Neutrophil (primary cell): ENCODE results near the gene ACTN2.
A peak's percentile ranks its signal among the peaks of the same experiment; 100 is the strongest.

Source experiments
- H3K27ac ChIP-seq: fragments of 200-600 bp; sonication (generic); 2 replicates; pipeline ENCODE4 v1.5.1; 2016; ENCODE audit warnings: mild to moderate bottlenecking, moderate library complexity
- H3K27me3 ChIP-seq: fragments of 200-600 bp; sonication (generic); 2 replicates; pipeline ENCODE4 v1.6.0; 2016; ENCODE audit warnings: mild to moderate bottlenecking
- H3K36me3 ChIP-seq: fragments of 200-600 bp; sonication (generic); 2 replicates; pipeline ENCODE4 v1.5.1; 2017
- H3K4me1 ChIP-seq, 2 experiments: fragments of 200-600 bp in 1 of 2; sonication (generic) in 1 of 2; 1 replicate in 1 of 2; 2 replicates in 1 of 2; pipeline versions ENCODE4 v1.5.1 to v1.6.1; 2013 to 2016; ENCODE audit warnings: low read depth in 1 of 2, low read length in 1 of 2, mild to moderate bottlenecking in 1 of 2, moderate library complexity in 1 of 2; ENCODE audit not compliant: control insufficient read depth in 1 of 2, insufficient read depth in 1 of 2
- H3K4me3 ChIP-seq, 2 experiments: fragments of 200-600 bp in 1 of 2; sonication (generic) in 1 of 2; 1 replicate in 1 of 2; 2 replicates in 1 of 2; pipeline ENCODE4 v1.5.1; 2013 to 2016; ENCODE audit warnings: low read depth in 1 of 2, low read length in 1 of 2, mild to moderate bottlenecking in 1 of 2, moderate library complexity in 1 of 2
- H3K9me3 ChIP-seq: fragments of 200-600 bp; sonication (generic); 2 replicates; pipeline ENCODE4 v1.5.1; 2016
- TF ChIP-seq, protein P1 (sequence below): fragments of 200-600 bp; sonication (generic); IDR thresholded peaks from 2 replicates; pipeline ENCODE4 v1.5.1; 2016; ENCODE audit warnings: antibody characterized with exemption

The ACTN2 gene

DNA sequence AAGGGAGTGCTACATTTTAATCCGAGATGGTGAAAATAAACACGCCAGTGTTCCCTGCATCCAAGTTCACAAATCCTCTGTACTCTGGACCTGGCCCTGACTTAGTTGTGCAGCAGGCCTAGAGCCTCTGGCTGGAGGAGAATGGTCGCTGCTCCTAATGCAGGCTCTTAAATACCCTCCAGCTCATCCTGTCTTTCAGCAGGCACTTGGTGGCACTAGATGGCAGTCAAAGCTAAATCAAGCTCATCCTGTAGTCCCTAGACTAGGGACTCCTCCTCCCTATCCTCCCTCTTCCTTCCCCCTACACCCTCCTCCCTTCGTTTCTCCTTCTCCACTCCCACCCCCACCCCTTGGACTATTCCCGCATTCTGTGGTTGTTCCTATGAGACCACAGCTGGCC lies 67.2 kb downstream of the ACTN2 start:
- Histone ChIP-seq H3K4me3 (no peak overlapping the region), H3K36me3 (no peaks in the 10 kb centered on the region), H3K27ac (no peak overlapping the region), H3K9me3 (no peaks in the 10 kb centered on the region), H3K27me3 (peaks cover 4% of the 10 kb centered on the region), H3K4me1 (no peaks in the 10 kb centered on the region)
- TF ChIP-seq, protein P1, sequence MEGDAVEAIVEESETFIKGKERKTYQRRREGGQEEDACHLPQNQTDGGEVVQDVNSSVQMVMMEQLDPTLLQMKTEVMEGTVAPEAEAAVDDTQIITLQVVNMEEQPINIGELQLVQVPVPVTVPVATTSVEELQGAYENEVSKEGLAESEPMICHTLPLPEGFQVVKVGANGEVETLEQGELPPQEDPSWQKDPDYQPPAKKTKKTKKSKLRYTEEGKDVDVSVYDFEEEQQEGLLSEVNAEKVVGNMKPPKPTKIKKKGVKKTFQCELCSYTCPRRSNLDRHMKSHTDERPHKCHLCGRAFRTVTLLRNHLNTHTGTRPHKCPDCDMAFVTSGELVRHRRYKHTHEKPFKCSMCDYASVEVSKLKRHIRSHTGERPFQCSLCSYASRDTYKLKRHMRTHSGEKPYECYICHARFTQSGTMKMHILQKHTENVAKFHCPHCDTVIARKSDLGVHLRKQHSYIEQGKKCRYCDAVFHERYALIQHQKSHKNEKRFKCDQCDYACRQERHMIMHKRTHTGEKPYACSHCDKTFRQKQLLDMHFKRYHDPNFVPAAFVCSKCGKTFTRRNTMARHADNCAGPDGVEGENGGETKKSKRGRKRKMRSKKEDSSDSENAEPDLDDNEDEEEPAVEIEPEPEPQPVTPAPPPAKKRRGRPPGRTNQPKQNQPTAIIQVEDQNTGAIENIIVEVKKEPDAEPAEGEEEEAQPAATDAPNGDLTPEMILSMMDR, result no peak

DNA sequence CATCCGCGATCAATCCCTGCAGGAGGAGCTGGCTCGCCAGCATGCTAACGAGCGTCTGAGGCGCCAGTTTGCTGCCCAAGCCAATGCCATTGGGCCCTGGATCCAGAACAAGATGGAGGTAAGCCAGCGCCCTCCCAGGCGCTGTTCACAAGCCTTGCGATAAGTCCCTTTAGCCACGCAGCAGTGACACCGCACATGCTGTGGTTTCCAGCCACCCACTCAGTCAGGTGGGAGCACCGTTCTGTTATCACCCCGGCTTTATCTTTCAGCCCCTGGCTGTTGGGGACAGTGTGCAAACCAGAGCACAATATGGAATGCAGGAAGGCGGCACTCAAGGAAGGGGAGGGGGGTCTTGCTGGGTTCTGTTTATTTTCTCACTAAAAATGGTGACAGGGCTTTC lies 67.7 kb downstream of the ACTN2 start:
- Histone ChIP-seq H3K27ac (no peak overlapping the region), H3K36me3 (no peaks in the 10 kb centered on the region), H3K9me3 (no peaks in the 10 kb centered on the region), H3K4me1 (no peaks in the 10 kb centered on the region), H3K4me3 (no peak overlapping the region), H3K27me3 (no peaks in the 10 kb centered on the region)
- TF ChIP-seq, protein P1, result no peak

DNA sequence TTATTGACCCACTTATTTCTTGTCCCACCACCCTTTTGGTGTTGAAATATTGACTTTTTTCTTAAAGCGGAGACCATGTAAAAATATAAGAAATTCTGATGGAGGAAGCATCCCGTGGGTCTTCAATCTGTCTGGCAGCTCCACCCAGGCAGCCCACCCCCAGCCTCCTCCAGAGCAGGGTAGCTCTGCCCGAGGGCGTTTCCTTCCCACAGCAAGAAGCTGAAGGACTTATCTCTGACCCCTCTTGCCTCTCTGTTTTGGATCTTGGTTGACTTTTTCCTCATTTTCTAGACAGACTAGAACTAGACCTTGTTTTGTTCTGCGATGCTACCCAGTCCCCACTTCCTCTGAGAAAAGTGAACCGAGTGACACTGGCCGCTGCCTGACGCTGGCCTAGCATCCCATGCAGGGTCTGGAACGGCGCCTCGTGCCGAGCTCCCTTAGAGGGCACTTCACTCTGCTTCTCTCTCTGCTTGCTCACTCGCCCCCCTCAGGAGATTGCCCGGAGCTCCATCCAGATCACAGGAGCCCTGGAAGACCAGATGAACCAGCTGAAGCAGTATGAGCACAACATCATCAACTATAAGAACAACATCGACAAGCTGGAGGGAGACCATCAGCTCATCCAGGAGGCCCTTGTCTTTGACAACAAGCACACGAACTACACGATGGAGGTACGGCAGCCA lies 68.4 kb downstream of the ACTN2 start:
- Histone ChIP-seq H3K27me3 (no peaks in the 10 kb centered on the region), H3K36me3 (no peaks in the 10 kb centered on the region), H3K27ac (no peak overlapping the region), H3K4me1 (no peaks in the 10 kb centered on the region), H3K9me3 (no peaks in the 10 kb centered on the region), H3K4me3 (no peak overlapping the region)
- TF ChIP-seq, protein P1, result no peak

DNA sequence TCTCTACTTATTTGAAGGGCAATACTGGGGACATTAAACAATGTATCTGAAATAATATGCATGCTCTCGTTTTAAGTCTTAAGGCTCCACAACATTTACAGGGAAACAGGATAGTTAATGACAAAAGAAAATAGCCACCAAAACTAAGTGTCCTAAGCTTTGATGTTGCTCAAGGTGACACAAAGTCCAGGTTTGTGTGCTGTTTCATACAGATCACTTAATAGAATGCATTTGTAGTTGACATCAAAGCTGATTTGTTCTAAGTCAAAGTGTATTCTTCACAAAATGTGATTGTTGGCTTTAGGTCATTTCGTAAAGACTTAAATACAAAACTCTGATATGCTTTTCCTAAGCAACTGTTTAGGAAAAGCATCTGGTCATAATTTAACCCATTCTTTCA lies 71.3 kb downstream of the ACTN2 start:
- Histone ChIP-seq H3K27ac (no peak overlapping the region), H3K36me3 (no peaks in the 10 kb centered on the region), H3K4me3 (no peak overlapping the region), H3K9me3 (no peaks in the 10 kb centered on the region), H3K4me1 (no peaks in the 10 kb centered on the region), H3K27me3 (no peaks in the 10 kb centered on the region)
- TF ChIP-seq, protein P1, result no peak

DNA sequence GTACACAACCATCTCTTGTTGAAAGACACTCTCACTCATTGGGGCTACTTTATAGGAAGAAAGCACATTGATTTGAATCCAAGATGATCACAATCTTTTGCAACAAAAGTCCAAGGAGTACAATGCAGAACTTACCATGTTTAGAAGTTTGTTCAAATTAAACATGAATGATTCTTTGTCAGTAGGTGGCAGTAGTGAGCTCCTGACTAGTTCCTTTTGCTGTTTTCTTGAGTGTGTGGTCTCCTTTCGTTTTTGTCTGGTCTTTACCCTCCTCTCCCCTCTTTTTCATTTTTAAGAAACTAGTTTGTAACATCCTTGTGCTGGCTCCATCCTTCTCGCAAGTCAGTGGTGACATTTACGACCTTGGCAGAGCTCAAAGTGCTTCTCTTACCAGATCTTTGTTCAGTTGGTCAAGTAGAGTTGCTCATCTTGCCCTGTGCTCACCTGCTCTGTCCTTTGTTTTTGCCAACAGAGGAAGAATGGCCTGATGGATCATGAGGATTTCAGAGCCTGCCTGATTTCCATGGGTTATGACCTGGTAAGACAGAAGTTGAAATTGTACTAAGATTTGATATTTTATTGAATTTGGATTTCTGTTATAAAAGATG lies 73.1 kb downstream of the ACTN2 start:
- H3K27me3 ChIP-seq, result no peaks in the 10 kb centered on the region
- H3K9me3 ChIP-seq, result no peaks in the 10 kb centered on the region
- no peaks in the 10 kb centered on the region for H3K36me3 ChIP-seq
- no peak overlapping the region for H3K4me3 ChIP-seq
- H3K4me1 ChIP-seq, result no peaks in the 10 kb centered on the region
- TF ChIP-seq, protein P1, result peak; percentile 22
- no peak overlapping the region for H3K27ac ChIP-seq
